HepG2 (cell line): ENCODE measurements around the gene DHRS1. TPM values are rescaled to one million over a fixed set of nuclear protein-coding genes. Genes with fewer than 3 reads are reported as not detected.
A peak's percentile ranks its signal among the peaks of the same experiment; 100 is the strongest.

ENCODE experiments used
- ATAC-seq: fragments of 200-7000 bp; cut with Tn5 transposase; 3 replicates; pipeline ENCODE4 v1.9.1; 2020; ENCODE audit warnings: mild to moderate bottlenecking, moderate library complexity
- BruUV-seq: library from RNA; stranded (reverse); fragments of 400-500 nt; replicated peaks from 2 replicates; lab custom pipeline; 2021; lab: Mats Ljungman, UMichigan
- CTCF ChIA-PET: fragments of 300-600 bp; formaldehyde crosslinking; extraction: SDS; loops from one replicate; lab custom pipeline; 2021; ENCODE audit warnings: low total read pairs, inconsistent platforms, low intra/inter-chr PET ratio; lab: Yijun Ruan, JAX
- POLR2A ChIA-PET: fragments of 350-600 bp; sonication (Branson Sonifier 250); formaldehyde crosslinking; loops from one replicate; lab custom pipeline; 2020; ENCODE audit warnings: antibody characterized with exemption, inconsistent platforms; lab: Yijun Ruan, JAX
- DNase-seq: peaks from one replicate; pipeline ENCODE4 v3.0.0-alpha.2; 2015; ENCODE audit warnings: low spot score
- FAIRE-seq: peaks from 3 replicates; lab custom pipeline; 2011; peaks lifted over from hg19 to GRCh38; lab: Jason Lieb, UNC
- H2AFZ ChIP-seq: one replicate; pipeline ENCODE4 v1.6.1; 2011; ENCODE audit warnings: low read length, inconsistent platforms
- H3K27ac ChIP-seq: fragments of 300-600 bp; 3 replicates; pipeline ENCODE4 v1.8.0; 2011; ENCODE audit warnings: mixed run types, mild to moderate bottlenecking, mixed read lengths, low read length, inconsistent platforms; ENCODE audit not compliant: insufficient read depth; ENCODE audit errors: extremely low read length
- H3K27me3 ChIP-seq, 2 experiments: fragments of 200-600 bp in 1 of 2; 2 replicates in 1 of 2; 3 replicates in 1 of 2; pipeline versions ENCODE4 v1.6.0 to v1.8.0; 2011; ENCODE audit warnings: low read length in 2 of 2, mild to moderate bottlenecking in 2 of 2, moderate library complexity in 2 of 2, inconsistent platforms in 1 of 2; ENCODE audit not compliant: insufficient read depth in 2 of 2, control insufficient read depth in 1 of 2
- H3K36me3 ChIP-seq, 2 experiments: fragments of 200-600 bp in 1 of 2; replicated peaks in 1 of 2; 2 replicates in 1 of 2; 3 replicates in 1 of 2; pipeline versions ENCODE4 v1.5.1 to v1.8.0; 2011; ENCODE audit warnings: low read length in 2 of 2, inconsistent platforms in 1 of 2; ENCODE audit not compliant: insufficient read depth in 2 of 2, control insufficient read depth in 1 of 2
- H3K4me1 ChIP-seq: 2 replicates; pipeline ENCODE4 v1.5.1; 2012; ENCODE audit warnings: low read length, inconsistent platforms; ENCODE audit not compliant: insufficient read depth
- H3K4me2 ChIP-seq: 2 replicates; pipeline ENCODE4 v1.6.0; 2011; ENCODE audit warnings: low read depth, low read length, inconsistent platforms
- H3K4me3 ChIP-seq, 3 experiments: fragments of 200-600 bp in 1 of 3; sonication (generic), shearing (Covaris generic) in 1 of 3; replicated peaks in 1 of 3; 2 replicates each; pipeline ENCODE4 v1.5.1; 2011 to 2016; ENCODE audit warnings: low read length in 3 of 3, inconsistent platforms in 2 of 3, low read depth in 2 of 3, mild to moderate bottlenecking in 2 of 3, control low read depth in 1 of 3, mixed read lengths in 1 of 3; ENCODE audit not compliant: insufficient read depth in 1 of 3
- H3K79me2 ChIP-seq: one replicate; pipeline ENCODE4 v1.6.1; 2011; ENCODE audit warnings: low read length, inconsistent platforms; ENCODE audit not compliant: insufficient read depth
- H3K9ac ChIP-seq: 2 replicates; pipeline ENCODE4 v1.6.0; 2011; ENCODE audit warnings: mild to moderate bottlenecking, low read depth, low read length, inconsistent platforms; ENCODE audit not compliant: insufficient read depth
- H3K9me3 ChIP-seq: 2 replicates; pipeline ENCODE4 v1.5.1; 2012; ENCODE audit warnings: mild to moderate bottlenecking, low read length
- H4K20me1 ChIP-seq: 2 replicates; pipeline ENCODE4 v1.6.0; 2011; ENCODE audit warnings: inconsistent platforms, mild to moderate bottlenecking, low read length, moderate library complexity; ENCODE audit not compliant: insufficient read depth
- ARID4A ChIP-seq: sonication (generic); formaldehyde crosslinking; IDR thresholded peaks from 2 replicates; pipeline ENCODE4 v1.5.0; 2020; ENCODE audit warnings: mild to moderate bottlenecking, missing genetic modification reagents, borderline replicate concordance
- HOXA3 ChIP-seq: sonication (generic); formaldehyde crosslinking; IDR thresholded peaks from 2 replicates; pipeline ENCODE4 v1.5.0; 2020; ENCODE audit warnings: missing genetic modification reagents
- KLF15 ChIP-seq: sonication (generic); formaldehyde crosslinking; IDR thresholded peaks from 2 replicates; pipeline ENCODE4 v1.8.1; 2023; ENCODE audit warnings: borderline replicate concordance, mild to moderate bottlenecking, inconsistent platforms, missing genetic modification reagents, mixed read lengths
- POLR2A ChIP-seq, 2 experiments: IDR thresholded peaks; 2 replicates each; pipeline ENCODE4 v1.6.1; 2011; ENCODE audit warnings: low read depth in 2 of 2, low read length in 2 of 2, mild to moderate bottlenecking in 1 of 2, moderate library complexity in 1 of 2; ENCODE audit not compliant: insufficient read depth in 1 of 2
- RARA ChIP-seq: IDR thresholded peaks from 2 replicates; pipeline ENCODE4 v1.6.1; 2016; ENCODE audit warnings: missing genetic modification reagents, missing compliant biosample characterization
- ZNF580 ChIP-seq: IDR thresholded peaks from 2 replicates; pipeline ENCODE4 v1.6.1; 2016; ENCODE audit warnings: low read depth, borderline replicate concordance
- WGBS: methylation state at CpG from one replicate; pipeline ENCODE4 v1.1.6; 2017; ENCODE audit warnings: low lambda C conversion rate; 5-methylcytosine and 5-hydroxymethylcytosine counted together
- in situ Hi-C: cut with HindIII; loops from 2 replicates; pipeline ENCODE4 v1.10.0; 2017; ENCODE audit warnings: low pct_unique_long_range_greater_than_20kb; ENCODE audit not compliant: extremely low pct_ligation_motif_present
- intact Hi-C: fragments of 100-400 bp; cut with micrococcal nuclease; formaldehyde crosslinking; loops from one replicate; pipeline ENCODE4 v1.10.0; 2022; ENCODE audit not compliant: unreplicated experiment
- polyA plus RNA-seq, 8 experiments: library from polyadenylated mRNA; depleted of rRNA in 3 of 8; stranded (reverse) in 7 of 8; unstranded in 1 of 8; fragments of >200 nt; fragmentation: Illumina TruSeq in 4 of 8; extraction: Trizol in 4 of 8; gene quantifications; 2 replicates each; pipeline versions ENCODE4 v1.2.1 to v1.2.3, GENCODE V29; 2011 to 2016; ENCODE audit warnings: low read depth in 4 of 8, missing spikeins in 1 of 8, mixed read lengths in 1 of 8; ENCODE audit not compliant: insufficient read depth in 1 of 8
- total RNA-seq, 5 experiments: library from RNA; depleted of rRNA; stranded (reverse); fragments of >200 nt; fragmentation: Illumina TruSeq; extraction: Trizol; gene quantifications; 2 replicates each; pipeline ENCODE4 v1.2.3, GENCODE V29; 2016; ENCODE audit warnings: low read depth in 1 of 5

Gene DHRS1
- total and polyA plus RNA-seq, 2 of the 13 experiments (the other 11 are each of a cell fraction or from before 2014, with no cell fraction given) = 49.8 to 60.8 TPM

- TF ChIP-seq ARID4A (CRISPR knock-in tag) = 0 out of 2 replicates have a peak, but pooled peaks have one; percentile 8
- TF ChIP-seq POLR2A (IDR thresholded peaks at IDR 0.05; ENCODE audit: insufficient read depth in 1 of 2, low read depth in 2 of 2, low read length in 2 of 2) = 0 out of 4 replicates have a peak, but pooled peaks of 1 of the 2 experiments have one; percentile 10
- TF ChIP-seq KLF15 = 0 out of 2 replicates have a peak, but pooled peaks have one; percentile 27
- TF ChIP-seq, all 625 proteins: peak for 7
Observed at GRCh38 chr14:24279301-24280186, 20.0 kb downstream of the DHRS1 start (continued).

- WGBS = 94% methylated on average over 5 of the region's 5 CpGs
- no peaks in the 10 kb centered on the region for H3K4me1 ChIP-seq
- POLR2A ChIA-PET = interaction anchor here (4.8 kb wide), 1 partner anchor 8 kb away, joined by 27 read pairs; the partner anchor contains the start of gene RABGGTA
- BruUV-seq = no TSS peak
- no peak overlapping the region for H2AFZ ChIP-seq
- in situ Hi-C loops (no loop called here), intact Hi-C loops (no loop called here)
- no peak for DNase-seq
- H4K20me1 ChIP-seq = no peaks in the 10 kb centered on the region
- no peak overlapping the region for H3K9ac ChIP-seq
- no peak overlapping the region for H3K4me3 ChIP-seq
- FAIRE-seq = no peak
- H3K27me3 ChIP-seq = no peaks in the 10 kb centered on the region
- no peak overlapping the region for H3K4me2 ChIP-seq
- H3K9me3 ChIP-seq = no peaks in the 10 kb centered on the region
- no peak overlapping the region for H3K27ac ChIP-seq
- H3K79me2 ChIP-seq = peaks cover 2% of the 10 kb centered on the region
- CTCF ChIA-PET = no interaction called here
- TF ChIP-seq RARA (CRISPR knock-in tag) (no peak), ZNF580 (no peak), HOXA3 (CRISPR knock-in tag) (no peak)
- TF ChIP-seq, all 625 proteins: peak for 0
- no peak for ATAC-seq
- no peaks in the 10 kb centered on the region for H3K36me3 ChIP-seq
Observed at GRCh38 chr14:24278424-24278823, 21.2 kb downstream of the DHRS1 start.
